MCF 10A (cell line): Measurements from ENCODE around the gene CRISP3. TPM values are rescaled to one million over a fixed set of nuclear protein-coding genes. Genes with fewer than 3 reads are reported as not detected.
A peak's percentile ranks its signal among the peaks of the same experiment; 100 is the strongest.

Experiments
- BruUV-seq: library from RNA; stranded (reverse); fragments of 400-500 nt; replicated peaks from 2 replicates; lab custom pipeline; 2021; lab: Mats Ljungman, UMichigan
- CTCF ChIA-PET: fragments of 300-600 bp; sonication (Branson Sonifier 250); formaldehyde crosslinking; extraction: SDS; loops from one replicate; lab custom pipeline; 2021; ENCODE audit warnings: antibody characterized with exemption, inconsistent platforms; lab: Yijun Ruan, JAX
- POLR2A ChIA-PET: fragments of 300-600, 350-650 bp; sonication (Branson Sonifier 250); formaldehyde crosslinking; extraction: SDS; loops from one replicate; lab custom pipeline; 2020; ENCODE audit warnings: antibody characterized with exemption, inconsistent platforms; lab: Yijun Ruan, JAX
- DNase-seq: peaks from one replicate; pipeline ENCODE4 v3.0.0-alpha.2; 2018; ENCODE audit not compliant: unreplicated experiment
- H3K27ac Mint-ChIP-seq: one replicate; pipeline ENCODE4 v1.8.0; 2022; ENCODE audit warnings: mild to moderate bottlenecking, low read depth, mixed read lengths; ENCODE audit not compliant: unreplicated experiment
- H3K27me3 Mint-ChIP-seq: one replicate; pipeline ENCODE4 v1.8.0; 2022; ENCODE audit warnings: mixed read lengths; ENCODE audit not compliant: insufficient read depth, unreplicated experiment
- H3K36me3 Mint-ChIP-seq: one replicate; pipeline ENCODE4 v1.8.0; 2022; ENCODE audit warnings: mild to moderate bottlenecking, moderate library complexity, mixed read lengths; ENCODE audit not compliant: insufficient read depth, unreplicated experiment
- H3K4me1 Mint-ChIP-seq: one replicate; pipeline ENCODE4 v1.8.0; 2022; ENCODE audit warnings: mixed read lengths; ENCODE audit not compliant: insufficient read depth, unreplicated experiment
- H3K4me3 Mint-ChIP-seq: one replicate; pipeline ENCODE4 v1.8.0; 2022; ENCODE audit warnings: mild to moderate bottlenecking, moderate library complexity, mixed read lengths; ENCODE audit not compliant: unreplicated experiment
- H3K9me3 Mint-ChIP-seq: one replicate; pipeline ENCODE4 v1.8.0; 2022; ENCODE audit warnings: mixed read lengths; ENCODE audit not compliant: unreplicated experiment
- CTCF ChIP-seq: fragments of 200-600 bp; IDR thresholded peaks from one replicate; pipeline ENCODE4 v1.8.0; 2022; ENCODE audit warnings: antibody characterized with exemption, mild to moderate bottlenecking; ENCODE audit not compliant: unreplicated experiment
- intact Hi-C: fragments of 100-400 bp; cut with micrococcal nuclease; formaldehyde crosslinking; loops from 2 replicates; pipeline ENCODE4 v1.14.1; 2022
- total RNA-seq: library from RNA; stranded (reverse); gene quantifications from 2 replicates; pipeline ENCODE4 v1.2.3, GENCODE V29; 2022

CRISP3 gene
- total RNA-seq, 1 experiment from 2014 or later, result not detected

- intact Hi-C loops, result no loop called here
- H3K36me3 Mint-ChIP-seq, result no peaks in the 10 kb centered on the region
- ChIA-PET POLR2A (no interaction called here), CTCF (no interaction called here)
- no peak for DNase-seq
- TF ChIP-seq CTCF, result no peak
- H3K27ac Mint-ChIP-seq, result no peak overlapping the region
- H3K27me3 Mint-ChIP-seq, result peaks cover 9% of the 10 kb centered on the region
- no TSS peak for BruUV-seq
- peaks cover 9% of the 10 kb centered on the region for H3K9me3 Mint-ChIP-seq
- H3K4me3 Mint-ChIP-seq, result no peak overlapping the region
- no peaks in the 10 kb centered on the region for H3K4me1 Mint-ChIP-seq
Measured at GRCh38 chr6:49698478-49698877, 45.7 kb downstream of the CRISP3 start.

DNA sequence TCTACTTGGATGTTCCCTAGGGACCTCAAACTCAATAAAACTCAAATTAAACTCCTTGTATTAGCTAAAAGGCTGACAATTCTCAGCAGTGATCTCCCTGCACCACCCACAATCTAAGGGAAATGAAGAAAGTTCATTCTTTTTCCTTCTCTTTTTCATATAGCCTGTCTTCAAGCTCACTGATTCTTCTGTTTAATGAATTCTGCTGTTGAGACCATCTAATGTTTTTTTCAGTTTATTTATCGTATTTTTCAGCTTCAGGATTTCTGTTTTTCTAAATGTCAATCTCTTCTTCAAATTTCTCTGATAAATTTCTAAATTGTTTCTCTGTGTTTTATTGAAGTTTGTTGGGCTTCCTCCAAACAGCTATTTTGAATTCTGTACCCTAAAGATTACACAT is 50.7 kb downstream of the CRISP3 start:
- ChIA-PET POLR2A (no interaction called here), CTCF (no interaction called here)
- Mint-ChIP-seq H3K27ac (no peak overlapping the region), H3K4me3 (no peak overlapping the region), H3K4me1 (no peaks in the 10 kb centered on the region), H3K27me3 (peaks cover 12% of the 10 kb centered on the region), H3K36me3 (no peaks in the 10 kb centered on the region), H3K9me3 (no peaks in the 10 kb centered on the region)
- BruUV-seq, result no TSS peak
- no peak for DNase-seq
- intact Hi-C loops, result no loop called here
- TF ChIP-seq CTCF, result no peak

- H3K27me3 Mint-ChIP-seq, result peaks cover 12% of the 10 kb centered on the region
- no peak for TF ChIP-seq CTCF
- no peak overlapping the region for H3K4me3 Mint-ChIP-seq
- CTCF ChIA-PET, result no interaction called here
- no TSS peak for BruUV-seq
- H3K9me3 Mint-ChIP-seq, result no peaks in the 10 kb centered on the region
- intact Hi-C loops, result no loop called here
- no peaks in the 10 kb centered on the region for H3K4me1 Mint-ChIP-seq
- POLR2A ChIA-PET, result no interaction called here
- DNase-seq, result peak; percentile 13
- H3K27ac Mint-ChIP-seq, result no peak overlapping the region
- H3K36me3 Mint-ChIP-seq, result no peaks in the 10 kb centered on the region
Measured at GRCh38 chr6:49692534-49692933, 51.7 kb downstream of the CRISP3 start.

Other genes starting within 250 kb of the CRISP3 start
- gene GLYATL3, start 244.5 kb downstream of the CRISP3 start, total RNA-seq, result not detected in 2 replicates
- gene C6orf141, start 193.7 kb downstream of the CRISP3 start, total RNA-seq, result 29.9 and 37.0 TPM in 2 replicates
- gene RHAG, start 107.5 kb downstream of the CRISP3 start, total RNA-seq, result not detected in 2 replicates
- gene CRISP2, start 30.8 kb downstream of the CRISP3 start, total RNA-seq, result not detected in 2 replicates
- gene PGK2, start 42.9 kb upstream of the CRISP3 start, total RNA-seq, result not detected in 2 replicates
- not detected in 2 replicates for gene CRISP1, start 122.1 kb upstream of the CRISP3 start, total RNA-seq
- gene DEFB114, start 219.8 kb upstream of the CRISP3 start, total RNA-seq, result not detected in 2 replicates
- gene DEFB113, start 225.2 kb upstream of the CRISP3 start, total RNA-seq, result not detected in 2 replicates